GM19099 (cell line): ENCODE results near the gene MYO1D.

Experiments
- POLR2A ChIP-seq: IDR thresholded peaks from 3 replicates; pipeline ENCODE4 v1.6.1; 2011; ENCODE audit warnings: low read depth; ENCODE audit not compliant: insufficient read length; ENCODE audit errors: extremely low read depth

The MYO1D gene

DNA sequence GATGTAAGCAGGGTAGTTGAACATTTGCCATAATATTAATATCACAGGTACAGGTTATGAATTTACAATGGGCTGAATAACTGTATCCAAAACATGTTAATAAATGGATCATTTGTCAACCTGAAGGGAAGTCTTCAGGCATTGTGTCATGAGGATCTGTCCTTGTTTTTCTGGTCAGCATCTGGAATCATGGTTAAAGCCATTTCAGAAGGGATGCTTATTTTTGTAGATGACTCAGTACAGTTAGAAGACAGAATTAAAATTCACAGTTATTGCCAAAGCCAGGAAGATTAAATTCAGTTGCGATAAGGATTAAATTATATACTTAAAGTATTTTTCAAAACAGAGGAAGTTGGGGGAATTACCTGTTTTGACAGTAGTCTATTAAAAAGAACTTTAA lies 424.6 kb downstream of the MYO1D start:
- no peak for TF ChIP-seq POLR2A

GRCh38 chr17:32451879-32452278 lies 425.0 kb downstream of the MYO1D start:
- no peak for TF ChIP-seq POLR2A

DNA sequence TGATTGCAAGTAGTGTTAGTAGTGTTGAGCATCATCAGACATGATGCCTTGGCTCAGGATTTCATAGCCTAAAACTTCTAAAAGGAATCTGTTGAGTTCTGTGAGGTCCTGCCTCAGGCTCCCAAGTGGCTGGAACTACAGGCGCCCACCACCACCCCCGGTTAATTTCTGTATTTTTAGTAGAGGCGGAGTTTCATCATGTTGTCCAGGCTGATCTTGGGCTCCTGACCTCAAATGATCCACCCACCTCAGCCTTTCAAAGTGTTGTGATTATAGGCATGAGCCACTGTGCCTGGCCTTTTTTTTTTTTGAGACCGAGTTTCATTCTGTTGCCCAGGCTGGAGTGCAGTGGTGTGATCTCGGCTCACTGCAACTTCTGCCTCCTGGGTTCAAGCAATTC lies 427.0 kb downstream of the MYO1D start:
- no peak for TF ChIP-seq POLR2A

DNA sequence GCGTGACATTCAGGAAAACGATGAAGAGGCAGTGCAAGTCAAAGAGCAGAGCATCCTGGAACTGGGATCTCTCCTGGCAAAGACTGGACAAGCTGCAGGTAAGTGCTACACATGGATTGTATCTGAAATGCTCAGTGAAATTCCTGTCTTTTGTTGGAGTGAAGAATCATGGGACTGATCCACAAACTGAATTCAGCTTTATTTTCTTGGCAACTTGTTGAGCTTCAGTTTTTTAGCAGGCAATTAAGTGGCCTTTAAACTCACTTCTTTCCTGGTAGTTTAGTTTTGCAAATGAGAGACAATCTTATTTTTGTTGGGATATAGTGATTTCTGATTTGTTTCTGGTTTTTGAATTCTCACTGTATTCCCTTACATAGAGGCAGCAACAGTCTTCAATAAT lies 430.0 kb downstream of the MYO1D start:
- no peak for TF ChIP-seq POLR2A

DNA sequence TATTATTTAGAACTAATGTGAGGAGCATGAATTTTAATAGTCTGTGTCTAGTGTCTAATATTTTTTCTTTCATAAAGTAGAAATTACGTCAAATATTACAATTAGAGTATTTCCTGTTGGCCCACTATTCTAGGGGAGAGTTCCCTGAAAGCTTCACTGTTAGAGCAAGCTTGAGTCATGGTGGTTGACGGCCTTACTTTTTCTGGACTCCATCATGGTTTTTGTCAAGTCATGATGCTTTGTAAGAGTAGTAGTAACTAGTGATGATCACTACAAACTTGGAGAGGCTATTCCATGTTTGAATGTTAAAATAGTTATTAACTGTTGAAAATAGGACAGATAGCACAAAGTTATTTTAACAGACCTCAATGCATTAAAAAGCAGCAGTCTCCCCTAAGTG lies 431.0 kb downstream of the MYO1D start:
- no peak for TF ChIP-seq POLR2A

GRCh38 chr17:32445497-32445896 lies 431.4 kb downstream of the MYO1D start:
- TF ChIP-seq POLR2A = no peak

GRCh38 chr17:32445074-32445415 lies 431.9 kb downstream of the MYO1D start:
- TF ChIP-seq POLR2A = no peak

DNA sequence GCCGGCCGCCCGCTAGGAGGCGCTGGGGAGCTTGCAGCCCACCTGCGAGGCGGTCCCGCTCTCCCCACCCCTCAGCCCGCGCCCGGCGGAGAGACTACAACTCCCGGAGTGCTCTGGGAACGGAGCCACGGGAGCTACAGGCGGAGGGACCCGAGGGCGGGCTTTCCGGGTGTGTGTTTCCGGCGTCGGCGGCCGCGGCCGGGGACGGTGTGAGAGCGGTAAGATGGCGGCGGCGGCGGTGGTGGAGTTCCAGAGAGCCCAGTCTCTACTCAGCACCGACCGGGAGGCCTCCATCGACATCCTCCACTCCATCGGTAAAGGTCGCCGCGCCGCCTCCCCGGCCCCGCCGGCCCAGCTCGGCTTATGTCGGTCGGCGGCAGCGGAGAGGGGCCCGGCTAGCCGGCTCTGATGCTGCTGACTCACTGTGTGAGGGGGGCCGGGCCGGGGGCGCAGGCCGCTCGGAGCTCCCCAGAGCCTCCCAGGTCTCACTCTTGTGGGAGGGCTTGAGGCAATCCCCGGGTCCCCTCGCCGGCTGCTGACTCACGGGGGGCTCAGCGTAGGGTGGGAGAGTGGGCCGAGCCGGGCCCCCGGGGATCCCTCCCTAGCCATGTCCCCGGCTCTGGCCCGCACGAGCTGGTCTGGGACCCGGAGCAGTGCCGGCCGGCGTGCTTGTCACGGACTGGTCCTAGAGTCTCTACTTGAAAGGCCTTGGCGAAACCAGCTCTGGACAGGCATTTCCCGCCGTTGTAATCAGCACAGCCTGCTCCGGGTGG lies 432.4 kb downstream of the MYO1D start, which contains the start of gene PSMD11:
Gene PSMD11, plus strand, starts transcription at position 210 of the 773 bp plus-strand sequence. Its CDS starts 14 bp downstream, at position 224.
- peak; percentile 81 for TF ChIP-seq POLR2A

DNA sequence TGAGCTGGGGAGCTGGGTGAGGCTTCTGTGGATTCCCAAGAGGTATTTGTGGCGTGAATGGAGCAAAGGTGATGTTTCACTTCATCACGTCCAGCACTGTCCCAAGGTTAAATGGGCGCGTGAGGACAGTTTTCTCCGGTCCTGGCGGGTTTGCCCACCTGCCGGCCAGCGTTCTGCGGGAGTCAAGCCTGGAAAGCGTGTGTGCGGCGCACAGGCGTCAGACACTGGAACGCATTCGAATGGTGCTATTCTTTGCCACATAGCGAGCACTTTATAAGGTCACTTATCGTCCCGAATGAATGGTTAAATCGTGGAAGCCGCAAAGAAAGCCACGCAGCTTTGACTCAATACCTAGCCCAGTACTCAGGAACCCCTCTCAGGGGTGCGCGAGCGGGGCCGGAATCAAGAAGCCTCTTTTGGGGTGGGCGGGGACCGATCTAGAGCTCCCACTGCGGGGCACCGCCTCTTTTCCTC lies 433.1 kb downstream of the MYO1D start:
- no peak for TF ChIP-seq POLR2A
